Ammon's horn (tissue), 1 donor: Measurements from ENCODE around the gene COL11A2.

Experiments
- DNase-seq: peaks from one replicate; pipeline ENCODE4 v3.0.0-alpha.2; 2016; ENCODE audit warnings: low spot score

Gene COL11A2

GRCh38 chr6:33206027-33206863 lies 14.0 kb upstream of the COL11A2 start:
- no peak for DNase-seq

GRCh38 chr6:33205191-33206026 lies 13.1 kb upstream of the COL11A2 start:
- no peak for DNase-seq

DNA sequence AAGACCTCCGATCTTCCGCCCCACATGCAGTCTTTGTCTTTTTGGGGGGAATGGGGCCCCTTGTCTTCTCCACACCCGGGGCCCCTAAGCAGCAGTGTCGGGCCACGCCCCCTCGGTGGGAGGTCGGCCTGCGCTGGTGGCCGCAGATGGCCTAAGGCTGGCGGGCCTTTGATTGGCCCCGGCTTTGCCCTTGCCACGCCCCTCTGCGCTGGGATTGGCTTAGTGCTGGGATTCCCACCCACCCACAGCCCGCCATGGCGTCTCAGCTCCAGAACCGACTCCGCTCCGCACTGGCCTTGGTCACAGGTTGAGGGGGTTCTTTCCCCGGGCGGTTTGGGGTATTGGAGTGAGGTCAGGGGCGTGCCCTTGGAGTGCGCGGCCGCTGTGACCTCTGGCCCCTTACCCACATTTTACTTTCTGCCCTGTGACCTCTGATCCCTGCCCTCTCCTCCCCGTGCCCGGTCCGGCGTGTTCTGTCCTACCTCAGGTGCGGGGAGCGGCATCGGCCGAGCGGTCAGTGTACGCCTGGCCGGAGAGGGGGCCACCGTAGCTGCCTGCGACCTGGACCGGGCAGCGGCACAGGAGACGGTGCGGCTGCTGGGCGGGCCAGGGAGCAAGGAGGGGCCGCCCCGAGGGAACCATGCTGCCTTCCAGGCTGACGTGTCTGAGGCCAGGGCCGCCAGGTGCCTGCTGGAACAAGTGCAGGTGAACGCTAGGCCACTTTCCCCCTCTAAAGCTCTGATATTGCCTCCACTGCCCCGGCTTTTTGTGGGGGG lies 12.3 kb upstream of the COL11A2 start, which contains the start of gene HSD17B8:
HSD17B8 (plus strand) TSS at position 241 of the 776 bp plus-strand sequence; CDS start at position 255, 14 bp downstream.
- peak; percentile 97 for DNase-seq

DNA sequence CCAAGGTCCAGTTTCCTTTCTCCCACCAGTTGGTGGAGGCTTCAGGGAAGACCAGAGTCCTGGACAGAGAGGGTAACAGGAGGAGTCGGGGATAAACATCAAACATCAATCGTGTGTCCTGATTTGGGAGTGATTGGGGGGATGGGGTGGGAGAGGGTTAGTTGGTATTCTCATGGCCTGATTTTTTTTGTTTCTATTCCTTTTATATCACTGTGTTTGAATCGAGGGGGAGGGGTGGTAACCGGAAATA lies 11.8 kb upstream of the COL11A2 start:
- no peak for DNase-seq

- DNase-seq = no peak
Measured at GRCh38 chr6:33203443-33204164, 11.3 kb upstream of the COL11A2 start.

- DNase-seq = no peak
Measured at GRCh38 chr6:33202799-33203198, 10.5 kb upstream of the COL11A2 start.

DNA sequence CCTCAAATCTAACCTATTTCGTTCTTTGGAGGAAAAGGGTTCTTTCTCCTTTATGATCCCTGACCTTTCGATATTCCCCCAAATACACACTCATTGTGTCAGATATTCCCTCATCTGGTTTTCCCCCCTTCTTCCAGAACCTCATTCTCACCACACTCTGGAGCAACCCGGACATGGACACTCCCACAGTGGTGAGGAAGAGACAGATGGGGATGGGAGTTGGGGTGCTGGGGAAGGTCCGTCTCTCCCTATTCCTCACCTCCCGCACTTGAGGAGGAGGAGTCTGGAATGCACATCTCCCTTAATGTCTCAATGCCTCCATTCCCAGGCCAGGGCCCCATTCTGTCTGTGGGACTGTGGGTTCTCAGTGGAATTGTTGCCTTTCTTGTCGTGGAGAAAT lies 9.7 kb upstream of the COL11A2 start:
- no peak for DNase-seq

GRCh38 chr6:33201147-33201545 lies 8.9 kb upstream of the COL11A2 start:
- DNase-seq = no peak

DNA sequence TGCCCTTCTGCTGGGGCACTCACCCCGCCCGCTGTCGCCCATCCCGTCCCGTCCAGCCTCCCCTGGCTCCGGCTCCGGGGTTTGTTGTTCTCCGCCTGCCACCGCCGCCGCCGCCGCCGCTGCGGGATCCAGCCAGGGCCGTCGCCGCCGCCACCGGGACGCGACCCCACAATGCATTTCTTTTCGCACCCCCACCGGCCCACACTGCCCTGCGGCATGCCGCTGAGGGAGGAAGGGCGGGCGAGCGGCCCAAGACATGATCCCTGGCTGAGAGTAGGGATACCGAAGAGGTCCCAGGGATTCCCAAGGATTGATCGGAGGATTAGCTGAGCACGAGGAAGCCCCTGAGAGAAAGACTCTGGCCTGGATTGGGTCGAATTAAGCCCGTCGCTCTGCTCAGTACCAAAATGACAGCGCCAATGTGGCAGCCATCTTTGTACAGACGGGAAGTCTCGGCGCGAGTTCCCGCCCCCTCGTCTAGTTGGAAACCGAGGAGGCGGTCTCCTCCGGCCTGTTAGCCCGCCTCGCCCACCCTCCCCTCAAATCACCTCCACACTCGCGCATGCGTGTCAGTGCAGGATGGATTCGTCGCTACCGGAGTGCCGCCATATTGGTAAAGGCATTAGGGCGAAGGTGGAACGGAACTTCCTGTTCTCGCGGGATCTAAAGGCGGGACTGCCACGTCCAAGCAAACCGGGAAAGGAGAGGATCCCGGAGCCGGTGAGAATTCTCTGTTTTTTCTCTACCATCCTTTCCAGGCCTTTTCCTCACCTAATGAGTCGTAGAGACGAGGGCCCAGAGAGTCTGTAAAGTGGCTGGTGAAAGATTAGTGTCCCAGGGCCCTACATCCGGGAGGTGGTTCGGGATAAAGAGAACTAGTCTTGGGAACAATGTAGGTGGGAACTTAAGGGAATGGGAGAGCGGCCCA lies 8.2 kb upstream of the COL11A2 start, which contains the start of the genes RXRB and SLC39A7:
RXRB (minus strand) TSS at position 447 of the 928 bp plus-strand sequence; CDS start at position 258, 189 bp downstream.
SLC39A7 (plus strand) TSS at position 649 of the 928 bp plus-strand sequence. CDS start 379 bp downstream, outside the sequence.
- DNase-seq = peak; percentile 99

DNA sequence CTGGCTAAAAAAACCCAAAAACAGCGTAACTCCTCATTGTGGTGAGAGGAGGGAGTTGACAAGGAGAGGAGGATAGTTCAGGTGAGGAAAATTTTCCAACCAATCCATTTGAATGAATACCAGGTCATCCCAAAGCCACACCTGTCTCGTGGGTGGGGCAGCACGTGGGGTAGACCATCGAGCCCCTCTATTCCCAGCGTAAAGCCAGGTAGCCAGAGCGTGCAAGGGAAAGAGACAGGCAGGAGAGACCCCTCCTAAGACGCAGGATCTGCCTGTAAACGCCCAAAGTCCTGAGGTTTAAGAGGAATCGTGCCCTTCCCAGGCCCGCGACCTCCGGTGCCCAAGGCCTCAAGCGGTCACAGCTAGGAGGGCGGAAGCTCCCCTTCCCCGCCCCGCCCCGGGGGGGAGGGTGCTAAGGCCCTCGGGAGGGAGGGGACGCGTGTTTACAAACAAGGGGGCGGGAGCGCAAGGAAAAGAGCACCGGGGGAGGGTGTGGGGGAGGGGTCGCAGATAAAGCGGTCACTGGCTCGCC lies 7.5 kb upstream of the COL11A2 start:
- peak; percentile 65 for DNase-seq

GRCh38 chr6:33198853-33199436 lies 6.7 kb upstream of the COL11A2 start:
- no peak for DNase-seq

DNA sequence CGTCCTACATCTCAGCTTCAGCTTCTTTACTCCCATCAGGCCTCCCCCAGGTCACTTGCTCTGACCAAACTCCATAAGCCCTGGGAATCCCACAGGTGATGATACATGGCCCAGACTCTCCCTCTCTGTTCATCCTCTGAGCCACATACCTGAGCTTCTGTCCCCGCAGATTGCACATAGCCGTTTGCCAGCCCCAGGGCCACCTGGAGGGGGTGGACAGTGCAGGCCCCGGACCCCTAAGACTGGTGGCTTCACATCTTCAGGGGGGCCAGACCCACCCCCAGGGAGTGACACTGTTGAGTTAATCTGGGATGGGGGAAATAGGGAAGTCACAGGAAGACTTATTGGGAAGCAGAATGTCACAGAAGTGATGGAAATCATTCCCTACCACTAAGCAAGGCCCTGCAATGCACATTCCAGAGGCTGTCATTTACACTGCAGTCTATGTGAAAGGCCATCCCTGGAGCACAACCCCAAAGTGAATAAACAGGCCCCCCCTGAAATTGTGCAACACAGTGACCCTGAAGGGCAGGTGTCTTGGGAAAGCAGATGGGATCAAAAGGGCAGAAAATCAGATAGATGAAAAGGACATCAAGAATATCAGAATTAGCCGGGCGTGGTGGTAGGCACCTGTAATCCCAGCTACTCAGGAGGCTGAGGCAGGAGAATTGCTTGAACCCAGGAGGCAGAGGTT lies 6.0 kb upstream of the COL11A2 start:
- no peak for DNase-seq

- DNase-seq = peak; percentile 79
Measured at GRCh38 chr6:33197431-33198048, 5.3 kb upstream of the COL11A2 start.

DNA sequence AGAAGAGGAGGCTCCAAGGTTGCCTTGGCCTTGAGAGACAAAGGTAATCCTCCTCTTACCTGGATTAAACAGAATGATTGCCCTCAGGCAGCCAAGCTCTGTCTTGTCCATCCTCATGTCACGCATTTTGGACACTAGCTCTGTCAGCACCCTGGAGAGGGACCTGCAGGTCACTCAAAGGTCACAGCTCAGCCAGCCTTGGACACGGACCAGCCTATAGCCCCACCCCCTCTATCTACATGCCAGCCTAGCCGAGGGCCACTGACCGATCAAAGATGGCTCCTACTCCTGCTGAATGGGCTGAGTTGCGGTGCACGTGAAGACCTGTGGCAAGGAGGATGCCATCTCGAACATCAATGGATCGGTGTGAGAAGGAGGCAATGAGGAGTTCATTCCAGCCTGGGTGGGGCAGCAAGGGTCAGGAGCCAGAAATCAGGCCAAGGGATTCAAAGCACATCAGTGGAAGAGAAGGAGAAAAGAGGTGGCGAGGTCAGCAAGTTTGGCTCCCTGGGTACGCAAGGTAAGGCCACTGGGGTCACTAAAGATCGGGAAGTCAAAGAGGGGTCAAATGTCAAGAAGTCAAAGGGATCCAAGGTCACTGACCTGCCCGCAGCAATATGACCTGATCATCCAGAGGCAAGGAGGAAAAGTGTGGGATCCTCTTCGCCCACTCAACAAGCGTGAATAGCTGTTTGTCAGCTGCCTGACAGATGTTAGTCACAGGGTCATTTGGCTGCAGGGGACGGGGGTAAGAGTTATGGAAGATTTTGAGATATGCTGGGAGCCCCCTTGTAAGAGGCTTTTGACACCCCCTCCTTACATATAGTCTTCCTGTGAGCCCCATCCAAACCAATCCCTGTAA lies 3.3 kb upstream of the COL11A2 start:
- no peak for DNase-seq

GRCh38 chr6:33194431-33194979 lies 2.2 kb upstream of the COL11A2 start:
- no peak for DNase-seq

DNA sequence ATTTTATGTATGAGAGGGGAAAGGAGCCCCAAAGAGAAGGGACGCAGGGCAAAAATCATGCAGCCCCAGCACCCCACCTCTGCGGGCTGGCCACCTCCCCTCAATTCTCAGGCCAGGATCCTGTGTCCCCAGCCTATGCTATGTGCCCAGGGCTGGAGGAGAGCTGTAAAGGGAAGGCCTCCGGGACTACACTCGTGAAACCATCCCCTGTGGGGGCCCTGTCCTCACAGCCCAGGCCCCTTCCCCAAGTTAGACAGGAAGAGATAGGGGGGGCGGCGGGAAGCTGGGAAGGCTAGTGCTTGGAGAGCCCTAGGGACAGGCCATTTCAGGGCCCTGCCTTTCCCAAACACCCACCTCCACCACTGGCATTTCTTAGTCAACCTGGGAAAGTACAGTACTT lies 1.4 kb upstream of the COL11A2 start:
- no peak for DNase-seq
